ENCODE measurements around the gene ACTA2.

ACTA2 gene

DNA sequence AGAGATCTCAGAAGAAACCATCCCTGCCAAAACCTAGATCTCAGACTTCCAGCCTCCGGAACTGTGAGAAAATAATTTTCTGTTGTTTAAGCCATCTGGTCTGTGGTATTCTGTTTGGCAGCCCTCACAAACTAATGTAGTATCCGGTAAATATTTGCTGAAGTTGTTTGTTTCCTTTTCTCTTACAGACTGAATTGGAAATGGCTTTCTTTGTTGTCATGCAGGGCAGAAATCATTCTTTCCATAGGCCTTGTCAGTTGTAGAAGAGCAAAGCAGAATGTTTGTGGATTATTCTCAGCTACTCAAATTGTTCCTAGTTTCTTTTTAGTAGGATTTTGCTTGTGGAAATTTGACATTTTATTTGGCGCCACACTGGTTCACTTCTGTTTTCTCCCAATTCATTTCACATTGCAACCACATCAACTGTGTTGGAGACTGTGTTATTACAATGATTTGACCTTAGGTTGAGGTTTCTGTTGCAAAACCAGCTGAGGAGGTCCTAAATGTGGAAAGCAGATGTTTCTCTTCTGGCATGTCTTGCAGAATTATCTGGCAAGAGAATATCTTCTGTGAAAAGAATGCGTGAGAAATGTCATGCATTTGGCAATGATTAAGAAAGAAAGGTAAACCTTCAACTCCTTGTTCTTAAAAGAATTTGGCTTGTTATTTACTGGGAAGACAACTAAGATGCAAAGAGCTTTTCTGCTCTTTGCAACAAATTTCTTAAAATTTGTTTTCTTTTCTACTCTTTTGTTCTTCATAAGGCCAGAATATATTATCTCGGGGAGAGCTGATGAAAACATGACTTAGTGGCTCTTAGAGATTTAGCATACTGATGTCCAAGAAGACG is 25.8 kb downstream of the ACTA2 start:
- Histone ChIP-seq H3K27me3 (ENCODE audit: control insufficient read depth, insufficient read depth, low read length) (no peaks in the 10 kb centered on the region), H3K9me3 (ENCODE audit: control insufficient read depth, low read length) (no peaks in the 10 kb centered on the region), H3K9ac (ENCODE audit: low read length) (no peak overlapping the region), H3K4me3 (ENCODE audit: low read length) (no peak overlapping the region), H3K4me1 (ENCODE audit: control insufficient read depth, insufficient read depth, low read length) (peaks cover 4% of the 10 kb centered on the region), H3K36me3 (ENCODE audit: control insufficient read depth, insufficient read depth, low read length) (no peaks in the 10 kb centered on the region)

DNA sequence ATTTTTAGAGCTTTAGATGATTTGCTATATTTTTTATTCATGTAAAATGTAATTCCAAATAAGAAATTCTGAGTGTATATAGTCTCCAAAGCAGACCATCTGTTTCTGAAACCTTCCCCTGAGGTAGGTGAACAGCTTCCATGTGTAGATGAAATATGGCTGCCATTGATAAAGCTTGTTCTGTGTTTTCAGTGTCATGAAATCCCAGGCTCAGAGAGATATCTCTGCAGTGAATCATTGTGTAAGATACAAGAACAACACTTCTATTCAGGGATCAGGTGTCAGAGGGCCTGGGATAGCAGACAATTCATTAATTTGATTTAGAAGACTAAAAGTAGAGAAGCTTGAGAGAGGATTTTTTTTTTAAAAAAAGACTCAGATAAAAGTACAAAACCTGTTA is 29.1 kb downstream of the ACTA2 start:
- no peak overlapping the region for H3K9ac ChIP-seq (ENCODE audit: low read length)

DNA sequence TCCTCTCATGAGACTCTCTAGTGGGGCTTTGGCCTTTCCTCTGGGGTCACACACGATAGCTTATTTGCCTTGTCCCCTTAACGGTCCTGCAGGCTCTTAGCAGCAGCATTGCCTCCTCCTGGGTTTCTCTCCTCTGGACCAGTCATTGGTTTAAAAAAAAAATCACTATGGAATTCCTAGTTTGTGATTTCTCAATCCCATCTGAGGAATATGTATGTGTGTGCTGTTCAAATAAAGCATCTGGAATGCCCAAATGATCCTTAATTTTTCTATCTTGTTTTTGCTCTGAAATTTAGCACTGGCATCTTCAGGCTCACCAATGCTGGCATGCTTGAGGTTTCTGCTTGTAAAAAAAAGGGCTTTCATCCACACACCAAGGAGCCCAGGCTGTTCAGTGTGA is 30.5 kb downstream of the ACTA2 start:
- Histone ChIP-seq H3K9me3 (ENCODE audit: control insufficient read depth, low read length) (no peaks in the 10 kb centered on the region), H3K9ac (ENCODE audit: low read length) (no peak overlapping the region), H3K4me1 (ENCODE audit: control insufficient read depth, insufficient read depth, low read length) (peaks cover 4% of the 10 kb centered on the region), H3K36me3 (ENCODE audit: control insufficient read depth, insufficient read depth, low read length) (no peaks in the 10 kb centered on the region), H3K4me3 (ENCODE audit: low read length) (no peak overlapping the region), H3K27me3 (ENCODE audit: control insufficient read depth, insufficient read depth, low read length) (no peaks in the 10 kb centered on the region)

More for the DNA sequence above, 29.1 kb downstream of the ACTA2 start:
- Histone ChIP-seq H3K4me3 (ENCODE audit: low read length) (no peak overlapping the region), H3K36me3 (ENCODE audit: control insufficient read depth, insufficient read depth, low read length) (no peaks in the 10 kb centered on the region), H3K27me3 (ENCODE audit: control insufficient read depth, insufficient read depth, low read length) (no peaks in the 10 kb centered on the region), H3K4me1 (ENCODE audit: control insufficient read depth, insufficient read depth, low read length) (peaks cover 4% of the 10 kb centered on the region), H3K9me3 (ENCODE audit: control insufficient read depth, low read length) (no peaks in the 10 kb centered on the region)

DNA sequence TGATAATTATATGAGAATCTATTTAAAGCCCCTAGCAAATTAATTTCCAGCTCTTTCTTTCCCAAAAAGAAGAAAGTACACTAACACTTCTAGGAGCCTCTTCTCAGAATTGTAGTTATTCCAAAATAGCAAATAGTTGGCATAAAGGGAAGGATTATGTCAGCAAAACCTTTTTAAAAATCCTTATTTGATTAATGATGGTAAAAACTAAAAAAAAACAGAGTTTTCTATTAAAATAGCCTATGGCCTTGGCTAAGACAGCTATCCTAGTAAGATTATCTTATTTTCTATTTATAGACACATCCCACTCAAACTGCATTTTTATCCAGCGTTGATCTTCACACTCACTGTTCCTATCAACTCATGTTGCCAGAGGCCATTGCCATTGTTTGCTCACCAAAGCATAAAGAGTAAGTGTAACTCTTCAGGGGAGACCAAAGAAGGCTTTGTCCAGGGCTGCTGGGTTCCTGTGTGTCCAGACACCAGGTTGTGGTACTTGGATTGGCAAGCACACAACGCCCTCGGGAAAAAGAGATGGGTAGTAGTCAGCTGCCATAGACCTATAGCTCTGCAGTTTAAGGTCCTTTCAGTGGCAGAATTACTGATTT is 31.5 kb downstream of the ACTA2 start:
- H3K9me3 ChIP-seq (ENCODE audit: control insufficient read depth, low read length), result no peaks in the 10 kb centered on the region
- H3K4me1 ChIP-seq (ENCODE audit: control insufficient read depth, insufficient read depth, low read length), result peaks cover under 1% of the 10 kb centered on the region
- H3K27me3 ChIP-seq (ENCODE audit: control insufficient read depth, insufficient read depth, low read length), result no peaks in the 10 kb centered on the region
- no peak overlapping the region for H3K4me3 ChIP-seq (ENCODE audit: low read length)
- H3K9ac ChIP-seq (ENCODE audit: low read length), result no peak overlapping the region
- no peaks in the 10 kb centered on the region for H3K36me3 ChIP-seq (ENCODE audit: control insufficient read depth, insufficient read depth, low read length)

DNA sequence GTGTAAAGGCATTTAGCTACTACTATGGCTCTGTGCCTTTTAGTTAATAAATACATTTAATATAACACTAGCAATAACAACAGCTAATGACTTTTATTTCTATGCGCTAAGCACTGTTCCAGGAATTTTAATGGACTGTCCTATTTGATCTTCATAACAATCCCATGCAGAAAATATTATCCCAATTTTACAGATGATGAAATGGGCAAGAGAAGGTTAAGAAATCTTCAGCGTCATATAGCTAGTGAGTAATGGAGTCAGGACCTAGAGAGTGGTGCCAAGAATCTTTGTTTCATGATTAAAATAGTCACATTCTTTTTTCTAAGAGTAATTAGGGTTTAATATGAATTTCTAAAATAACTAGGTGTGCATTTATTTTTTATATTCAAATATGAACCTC is 32.4 kb downstream of the ACTA2 start:
- H3K9ac ChIP-seq (ENCODE audit: low read length), result no peak overlapping the region
- H3K27me3 ChIP-seq (ENCODE audit: control insufficient read depth, insufficient read depth, low read length), result no peaks in the 10 kb centered on the region
- no peaks in the 10 kb centered on the region for H3K9me3 ChIP-seq (ENCODE audit: control insufficient read depth, low read length)
- no peak overlapping the region for H3K4me3 ChIP-seq (ENCODE audit: low read length)
- H3K36me3 ChIP-seq (ENCODE audit: control insufficient read depth, insufficient read depth, low read length), result no peaks in the 10 kb centered on the region
- H3K4me1 ChIP-seq (ENCODE audit: control insufficient read depth, insufficient read depth, low read length), result no peaks in the 10 kb centered on the region

DNA sequence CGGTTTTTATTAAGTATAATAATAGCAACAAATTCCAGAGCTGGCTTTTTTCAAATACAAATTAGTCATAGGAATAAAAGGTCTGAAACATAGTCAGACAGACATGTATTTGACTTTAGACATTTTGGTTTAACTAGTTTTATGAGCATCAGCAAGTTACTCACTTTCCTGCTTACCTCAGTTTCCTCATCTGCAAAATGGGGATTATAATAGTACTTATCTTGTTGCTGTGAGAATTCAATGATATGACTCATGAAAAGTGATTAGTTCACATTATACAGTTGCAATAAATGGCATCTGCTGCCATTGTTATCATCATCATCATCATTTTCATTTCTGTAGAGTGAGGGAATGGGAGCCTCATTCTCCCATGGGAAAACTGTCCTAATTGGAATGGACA is 33.5 kb downstream of the ACTA2 start:
- Histone ChIP-seq H3K9ac (ENCODE audit: low read length) (no peak overlapping the region), H3K27me3 (ENCODE audit: control insufficient read depth, insufficient read depth, low read length) (no peaks in the 10 kb centered on the region), H3K4me1 (ENCODE audit: control insufficient read depth, insufficient read depth, low read length) (no peaks in the 10 kb centered on the region), H3K9me3 (ENCODE audit: control insufficient read depth, low read length) (no peaks in the 10 kb centered on the region), H3K4me3 (ENCODE audit: low read length) (no peak overlapping the region), H3K36me3 (ENCODE audit: control insufficient read depth, insufficient read depth, low read length) (no peaks in the 10 kb centered on the region)

DNA sequence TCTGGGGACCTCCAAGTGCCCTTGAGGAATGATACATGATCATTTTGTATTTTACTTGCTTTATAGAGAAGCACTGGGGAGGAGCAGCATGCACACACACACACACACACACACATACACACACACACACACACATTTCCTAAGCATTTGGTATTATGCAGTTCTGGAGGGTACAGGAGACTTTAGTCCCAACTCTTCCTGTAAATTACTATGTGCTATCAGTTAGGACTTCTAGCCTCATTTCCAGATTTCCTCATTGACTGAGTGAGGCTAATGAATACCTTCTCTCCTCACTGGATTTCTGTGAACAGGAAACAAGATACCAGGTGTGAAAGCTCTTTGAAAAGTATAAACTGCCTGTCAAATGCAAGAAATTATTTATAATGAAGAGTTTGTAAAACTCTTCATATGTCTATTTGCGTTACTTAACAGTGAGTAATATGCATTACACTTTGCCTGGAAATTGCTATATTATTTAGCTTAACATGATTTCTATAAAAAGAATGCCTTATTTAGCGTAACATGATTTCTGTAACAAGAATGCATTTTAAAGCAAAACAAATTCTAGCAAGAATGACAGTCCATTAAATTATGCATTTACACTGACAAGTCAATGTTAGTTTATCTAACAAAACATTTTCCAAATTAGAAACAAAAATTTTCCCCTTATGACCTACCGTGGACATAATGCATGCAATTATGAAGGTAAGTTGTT is 34.2 kb downstream of the ACTA2 start:
- Histone ChIP-seq H3K9me3 (ENCODE audit: control insufficient read depth, low read length) (no peaks in the 10 kb centered on the region), H3K9ac (ENCODE audit: low read length) (no peak overlapping the region), H3K27me3 (ENCODE audit: control insufficient read depth, insufficient read depth, low read length) (no peaks in the 10 kb centered on the region), H3K4me1 (ENCODE audit: control insufficient read depth, insufficient read depth, low read length) (no peaks in the 10 kb centered on the region), H3K4me3 (ENCODE audit: low read length) (no peak overlapping the region), H3K36me3 (ENCODE audit: control insufficient read depth, insufficient read depth, low read length) (no peaks in the 10 kb centered on the region)

DNA sequence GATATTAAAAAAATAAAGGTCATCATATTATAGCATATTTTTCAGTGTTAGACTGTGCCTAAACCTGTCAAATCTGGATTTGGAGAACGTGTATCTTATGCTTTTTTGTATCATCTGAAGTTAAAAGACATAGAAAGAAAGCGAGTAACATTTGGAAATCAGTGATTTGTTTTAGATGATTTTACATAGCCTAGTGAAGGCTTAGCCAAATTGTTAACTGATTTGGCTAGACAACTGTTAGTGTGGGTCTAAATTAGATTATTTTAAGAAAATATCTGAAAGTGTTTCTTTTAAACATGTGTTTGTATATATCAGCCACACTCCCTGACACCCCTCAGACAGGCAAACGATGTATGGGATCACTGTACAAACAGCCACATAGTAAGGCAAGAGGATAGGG is 35.6 kb downstream of the ACTA2 start:
- no peak overlapping the region for H3K4me3 ChIP-seq (ENCODE audit: low read length)
- H3K27me3 ChIP-seq (ENCODE audit: control insufficient read depth, insufficient read depth, low read length), result no peaks in the 10 kb centered on the region
- no peaks in the 10 kb centered on the region for H3K9me3 ChIP-seq (ENCODE audit: control insufficient read depth, low read length)
- H3K9ac ChIP-seq (ENCODE audit: low read length), result no peak overlapping the region
- H3K36me3 ChIP-seq (ENCODE audit: control insufficient read depth, insufficient read depth, low read length), result no peaks in the 10 kb centered on the region
- no peaks in the 10 kb centered on the region for H3K4me1 ChIP-seq (ENCODE audit: control insufficient read depth, insufficient read depth, low read length)

DNA sequence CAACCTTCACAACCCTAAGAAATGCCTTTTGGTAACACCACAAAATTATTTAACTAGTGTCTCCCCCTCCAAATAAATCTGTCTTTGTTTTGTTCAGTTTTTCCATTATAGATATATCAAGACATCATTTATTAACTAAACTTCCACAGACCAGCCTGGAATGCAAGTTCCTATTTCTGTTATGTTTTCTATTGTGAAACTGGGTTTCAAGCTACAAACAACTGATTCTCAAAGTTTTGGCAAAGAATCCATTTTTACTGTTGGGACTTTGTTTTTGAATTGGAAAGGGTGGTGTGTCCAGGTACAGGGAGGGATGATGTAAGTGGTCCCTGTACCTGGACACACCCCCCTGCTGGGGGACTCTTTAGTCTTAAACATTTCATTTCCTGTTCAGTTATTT is 36.3 kb downstream of the ACTA2 start:
- H3K36me3 ChIP-seq (ENCODE audit: control insufficient read depth, insufficient read depth, low read length), result no peaks in the 10 kb centered on the region
- no peak overlapping the region for H3K9ac ChIP-seq (ENCODE audit: low read length)
- H3K4me3 ChIP-seq (ENCODE audit: low read length), result no peak overlapping the region
- no peaks in the 10 kb centered on the region for H3K27me3 ChIP-seq (ENCODE audit: control insufficient read depth, insufficient read depth, low read length)
- no peaks in the 10 kb centered on the region for H3K4me1 ChIP-seq (ENCODE audit: control insufficient read depth, insufficient read depth, low read length)
- no peaks in the 10 kb centered on the region for H3K9me3 ChIP-seq (ENCODE audit: control insufficient read depth, low read length)

DNA sequence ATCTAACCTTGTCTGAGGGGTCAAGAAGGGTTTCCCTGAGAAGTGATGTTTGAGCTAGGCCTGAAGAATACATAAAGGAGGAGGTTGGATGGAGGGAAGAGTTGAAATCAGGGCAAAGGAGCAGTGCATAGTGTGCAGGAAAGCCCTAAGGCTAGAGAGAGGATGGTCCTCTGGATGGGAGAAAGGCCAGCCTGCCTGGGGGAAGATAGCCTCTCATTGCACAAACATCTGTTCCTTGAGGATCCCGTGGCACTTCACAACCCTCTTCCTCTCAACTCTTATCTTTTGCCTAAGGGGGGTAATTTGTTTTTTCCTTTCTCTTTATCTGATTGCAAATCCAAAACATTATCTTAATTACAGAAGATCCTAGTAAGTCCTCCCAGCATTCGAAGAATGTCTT is 36.8 kb downstream of the ACTA2 start:
- Histone ChIP-seq H3K36me3 (ENCODE audit: control insufficient read depth, insufficient read depth, low read length) (no peaks in the 10 kb centered on the region), H3K4me3 (ENCODE audit: low read length) (no peak overlapping the region), H3K9ac (ENCODE audit: low read length) (no peak overlapping the region), H3K27me3 (ENCODE audit: control insufficient read depth, insufficient read depth, low read length) (no peaks in the 10 kb centered on the region), H3K9me3 (ENCODE audit: control insufficient read depth, low read length) (no peaks in the 10 kb centered on the region), H3K4me1 (ENCODE audit: control insufficient read depth, insufficient read depth, low read length) (no peaks in the 10 kb centered on the region)

DNA sequence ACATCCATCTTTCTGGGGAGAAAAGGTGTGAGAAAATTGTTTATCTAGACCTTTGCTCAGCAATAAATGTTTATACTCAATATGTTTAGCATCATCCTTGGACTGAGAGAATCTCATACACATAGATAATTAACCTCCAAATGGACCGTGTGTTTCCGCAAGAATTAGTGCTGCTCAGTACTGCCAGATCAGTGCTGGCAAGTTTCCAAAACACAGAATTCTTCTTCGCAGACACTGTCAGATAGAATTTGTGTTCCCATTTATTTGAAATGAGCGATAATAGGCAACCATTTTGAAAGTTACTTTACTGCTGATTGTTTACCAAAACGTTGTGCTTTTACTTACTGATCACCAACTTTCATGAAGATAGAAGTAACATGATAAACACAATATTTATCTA is 38.8 kb downstream of the ACTA2 start:
- Histone ChIP-seq H3K27me3 (ENCODE audit: control insufficient read depth, insufficient read depth, low read length) (no peaks in the 10 kb centered on the region), H3K4me1 (ENCODE audit: control insufficient read depth, insufficient read depth, low read length) (no peaks in the 10 kb centered on the region), H3K9me3 (ENCODE audit: control insufficient read depth, low read length) (no peaks in the 10 kb centered on the region), H3K36me3 (ENCODE audit: control insufficient read depth, insufficient read depth, low read length) (no peaks in the 10 kb centered on the region), H3K4me3 (ENCODE audit: low read length) (no peak overlapping the region), H3K9ac (ENCODE audit: low read length) (no peak overlapping the region)

DNA sequence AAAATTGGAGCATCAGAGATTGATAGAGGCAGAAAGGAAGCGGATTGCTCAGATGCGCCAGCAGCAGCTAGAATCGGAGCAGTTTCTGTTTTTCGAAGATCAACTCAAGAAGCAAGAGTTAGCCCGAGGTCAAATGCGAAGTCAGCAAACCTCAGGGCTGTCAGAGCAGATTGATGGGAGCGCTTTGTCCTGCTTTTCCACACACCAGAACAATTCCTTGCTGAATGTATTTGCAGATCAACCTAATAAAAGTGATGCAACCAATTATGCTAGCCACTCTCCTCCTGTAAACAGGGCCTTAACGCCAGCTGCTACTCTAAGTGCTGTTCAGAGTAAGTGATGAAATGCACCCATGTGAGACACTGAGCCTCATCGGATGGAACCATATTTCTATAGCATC is 39.4 kb downstream of the ACTA2 start:
- no peaks in the 10 kb centered on the region for H3K4me1 ChIP-seq (ENCODE audit: control insufficient read depth, insufficient read depth, low read length)
- H3K36me3 ChIP-seq (ENCODE audit: control insufficient read depth, insufficient read depth, low read length), result no peaks in the 10 kb centered on the region
- H3K4me3 ChIP-seq (ENCODE audit: low read length), result no peak overlapping the region
- H3K9ac ChIP-seq (ENCODE audit: low read length), result no peak overlapping the region
- no peaks in the 10 kb centered on the region for H3K27me3 ChIP-seq (ENCODE audit: control insufficient read depth, insufficient read depth, low read length)
- H3K9me3 ChIP-seq (ENCODE audit: control insufficient read depth, low read length), result no peaks in the 10 kb centered on the region

All from mucosa of stomach (tissue), 1 donor.